K562 (cell line): ENCODE results near the gene FOXP3. TPM values are rescaled to one million over a fixed set of nuclear protein-coding genes. Genes with fewer than 3 reads are reported as not detected.

ENCODE experiments used
- ATAC-seq: fragments of 200-7000 bp; cut with Tn5 transposase; 3 replicates; pipeline ENCODE4 v1.9.1; 2020; ENCODE audit warnings: moderate library complexity
- BruUV-seq: library from RNA; stranded (reverse); fragments of 400-500 nt; replicated peaks from 2 replicates; lab custom pipeline; 2021; lab: Mats Ljungman, UMichigan
- CTCF ChIA-PET: fragments of 300-600 bp; formaldehyde crosslinking; extraction: SDS; loops from one replicate; lab custom pipeline; 2021; ENCODE audit warnings: low intra/inter-chr PET ratio; lab: Yijun Ruan, JAX
- POLR2A ChIA-PET: fragments of 300-600, 350-650 bp; sonication (Branson Sonifier 250); formaldehyde crosslinking; extraction: SDS; loops from one replicate; lab custom pipeline; 2021; ENCODE audit warnings: antibody characterized with exemption, inconsistent platforms; lab: Yijun Ruan, JAX
- DNase-seq, 4 experiments: peaks; one replicate each; pipeline versions ENCODE4 v3.0.0 to v3.0.0-alpha.2; 2011 to 2018; ENCODE audit warnings: low spot score in 3 of 4, mixed read lengths in 3 of 4; ENCODE audit errors: extremely low read depth in 1 of 4
- FAIRE-seq: peaks from 2 replicates; lab custom pipeline; 2011; peaks lifted over from hg19 to GRCh38; lab: Jason Lieb, UNC
- H2AFZ ChIP-seq: 2 replicates; pipeline ENCODE4 v1.6.0; 2011; ENCODE audit warnings: low read depth, low read length, control low read depth, inconsistent platforms
- H3K27ac ChIP-seq: fragments of 200-600 bp; 3 replicates; pipeline ENCODE4 v1.8.0; 2011; ENCODE audit warnings: low read depth, mild to moderate bottlenecking, control low read depth, inconsistent platforms, low read length, moderate library complexity, mixed read lengths; ENCODE audit errors: extremely low read depth
- H3K27me3 ChIP-seq, 2 experiments: fragments of 300-600 bp in 1 of 2; 2 replicates in 1 of 2; 3 replicates in 1 of 2; pipeline versions ENCODE4 v1.6.0 to v1.8.0; 2011; ENCODE audit warnings: inconsistent platforms in 2 of 2, low read length in 2 of 2, mild to moderate bottlenecking in 1 of 2, mixed read lengths in 1 of 2, moderate library complexity in 1 of 2; ENCODE audit not compliant: control insufficient read depth in 2 of 2, insufficient read depth in 2 of 2
- H3K36me3 ChIP-seq: fragments of 300-600 bp; 3 replicates; pipeline ENCODE4 v1.8.0; 2011; ENCODE audit warnings: mild to moderate bottlenecking, low read length, inconsistent platforms; ENCODE audit not compliant: control insufficient read depth, insufficient read depth
- H3K4me1 ChIP-seq, 2 experiments: fragments of 200-600 bp in 1 of 2; replicated peaks in 1 of 2; 2 replicates in 1 of 2; 3 replicates in 1 of 2; pipeline versions ENCODE4 v1.5.1 to v1.8.0; 2011; ENCODE audit warnings: inconsistent platforms in 2 of 2, low read length in 2 of 2, mild to moderate bottlenecking in 1 of 2, mixed read lengths in 1 of 2, moderate library complexity in 1 of 2; ENCODE audit not compliant: control insufficient read depth in 2 of 2, insufficient read depth in 2 of 2
- H3K4me2 ChIP-seq: 2 replicates; pipeline ENCODE4 v1.6.1; 2011; ENCODE audit warnings: low read length, control low read depth, inconsistent platforms, mixed read lengths; ENCODE audit not compliant: insufficient read depth
- H3K4me3 ChIP-seq: fragments of 200-600 bp; sonication (generic), shearing (Covaris generic); 2 replicates; pipeline ENCODE4 v1.5.1; 2016; ENCODE audit warnings: control low read depth, inconsistent platforms
- H3K79me2 ChIP-seq: fragments of 200-600 bp; 3 replicates; pipeline ENCODE4 v1.8.0; 2011; ENCODE audit warnings: low read length, inconsistent platforms; ENCODE audit not compliant: control insufficient read depth, insufficient read depth
- H3K9ac ChIP-seq, 2 experiments: 2 replicates each; pipeline versions ENCODE4 v1.6.0 to v1.6.1; 2011; ENCODE audit warnings: low read depth in 2 of 2, low read length in 2 of 2, control low read depth in 1 of 2, inconsistent platforms in 1 of 2, mild to moderate bottlenecking in 1 of 2, mixed read lengths in 1 of 2; ENCODE audit not compliant: insufficient read depth in 1 of 2
- H3K9me1 ChIP-seq: one replicate; pipeline ENCODE4 v1.6.0; 2011; ENCODE audit warnings: inconsistent platforms, mild to moderate bottlenecking, low read length, moderate library complexity; ENCODE audit not compliant: control insufficient read depth, insufficient read depth
- H3K9me3 ChIP-seq: replicated peaks from 2 replicates; pipeline ENCODE4 v1.5.1; 2011; ENCODE audit warnings: low read depth, low read length, inconsistent platforms; ENCODE audit not compliant: control insufficient read depth, insufficient read depth
- H4K20me1 ChIP-seq: replicated peaks from 2 replicates; pipeline ENCODE4 v1.6.1; 2011; ENCODE audit warnings: low read length, inconsistent platforms, mixed read lengths; ENCODE audit not compliant: control insufficient read depth, insufficient read depth
- BRD4 ChIP-seq: fragments of 200-600 bp; sonication (generic); IDR thresholded peaks from 2 replicates; pipeline ENCODE4 v1.6.1; 2017; ENCODE audit warnings: inconsistent platforms
- CCNT2 ChIP-seq: IDR thresholded peaks from 2 replicates; pipeline ENCODE4 v1.6.1; 2011; ENCODE audit warnings: borderline replicate concordance, low read depth, mild to moderate bottlenecking, moderate library complexity, mixed read lengths, low read length; ENCODE audit not compliant: insufficient read length; ENCODE audit errors: extremely low read depth
- CHD2 ChIP-seq: IDR thresholded peaks from 2 replicates; pipeline ENCODE4 v1.6.1; 2011; ENCODE audit warnings: low read depth, low read length
- MECOM ChIP-seq: fragments of 250-450 bp; sonication (Bioruptor Pico); IDR thresholded peaks from 2 replicates; pipeline ENCODE4 v1.8.0; 2022; ENCODE audit warnings: inconsistent platforms
- NR2C1 ChIP-seq, 2 experiments: fragments of 450-650 bp; IDR thresholded peaks; 2 replicates each; pipeline ENCODE4 v1.6.1; 2017; ENCODE audit warnings: mild to moderate bottlenecking in 2 of 2, antibody characterized with exemption in 1 of 2, inconsistent platforms in 1 of 2, missing compliant biosample characterization in 1 of 2, missing genetic modification characterization in 1 of 2
- OTX1 ChIP-seq: fragments of 450-650 bp; formaldehyde crosslinking; IDR thresholded peaks from 2 replicates; pipeline ENCODE4 v1.4.0; 2022; ENCODE audit warnings: mild to moderate bottlenecking
- SIN3A ChIP-seq, 2 experiments: fragments of 150-350 bp in 1 of 2; IDR thresholded peaks; 2 replicates each; pipeline ENCODE4 v1.6.1; 2011 to 2016; ENCODE audit warnings: borderline replicate concordance in 2 of 2, low read depth in 2 of 2, low read length in 2 of 2, mild to moderate bottlenecking in 2 of 2, moderate library complexity in 2 of 2; ENCODE audit not compliant: control insufficient read depth in 1 of 2
- TARDBP ChIP-seq: fragments of 450-650 bp; IDR thresholded peaks from 2 replicates; pipeline ENCODE4 v1.6.1; 2016
- U2AF1 ChIP-seq: fragments of 200-400 bp; formaldehyde crosslinking; optimal IDR thresholded peaks from 2 replicates; pipeline ENCODE3; 2017; ENCODE audit warnings: mild to moderate bottlenecking, low read depth, low read length, moderate library complexity
- ZNF717 ChIP-seq: fragments of 250-450 bp; sonication (Bioruptor Pico); IDR thresholded peaks from 2 replicates; pipeline ENCODE4 v1.5.0; 2021
- ZNF785 ChIP-seq: fragments of 250-450 bp; sonication (Bioruptor Pico); IDR thresholded peaks from 2 replicates; pipeline ENCODE4 v1.4.0; 2020; ENCODE audit warnings: mild to moderate bottlenecking
- WGBS: fragments of 100-300 bp; shearing (Covaris generic); methylation state at CpG from one replicate; pipeline ENCODE4 v1.1.6; 2016; ENCODE audit warnings: low coverage, mixed read lengths; ENCODE audit not compliant: insufficient coverage; ENCODE audit errors: missing lambda C conversion rate; 5-methylcytosine and 5-hydroxymethylcytosine counted together
- in situ Hi-C: fragments of 300-500 bp; cut with MboI; formaldehyde crosslinking; loops from 4 replicates; pipeline ENCODE4 v1.15.0; 2018; ENCODE audit warnings: inconsistent platforms, mixed read lengths
- intact Hi-C: fragments of 100-400 bp; cut with micrococcal nuclease; formaldehyde crosslinking; loops from 2 replicates; pipeline ENCODE4 v1.14.2; 2022
- polyA plus RNA-seq, 8 experiments: library from polyadenylated mRNA; depleted of rRNA in 4 of 8; stranded (reverse) in 5 of 8; unstranded in 3 of 8; fragments of >200 nt; fragmentation: Nextera tagmentation in 2 of 8; fragmentation: Illumina TruSeq in 1 of 8; extraction: Ambion mirVana in 2 of 8; extraction: Trizol in 1 of 8; gene quantifications; 2 replicates each; pipeline versions ENCODE4 v1.2.1 to v1.2.3, GENCODE V29; 2011 to 2014; ENCODE audit warnings: inconsistent platforms in 1 of 8, missing spikeins in 1 of 8
- total RNA-seq, 7 experiments: library from RNA; depleted of rRNA in 6 of 7; stranded (reverse); fragments of >200 nt in 6 of 7; fragmentation: Illumina TruSeq in 2 of 7; extraction: Trizol in 2 of 7; gene quantifications; 2 replicates each; pipeline versions ENCODE4 v1.2.1 to v1.2.3, GENCODE V29; 2011 to 2021; ENCODE audit warnings: low replicate concordance in 1 of 7
- TF ChIP-seq, protein P1 (sequence below): fragments of 450-650 bp; formaldehyde crosslinking; IDR thresholded peaks from 2 replicates; pipeline ENCODE4 v1.4.0; 2020; ENCODE audit warnings: mild to moderate bottlenecking
- TF ChIP-seq, protein P2 (sequence below): sonication (generic); formaldehyde crosslinking; IDR thresholded peaks from 2 replicates; pipeline ENCODE4 v1.5.0; 2020; ENCODE audit warnings: missing genetic modification reagents
- TF ChIP-seq, protein P3 (sequence below): fragments of 450-650 bp; IDR thresholded peaks from 2 replicates; pipeline ENCODE4 v1.6.1; 2016
- TF ChIP-seq, protein P4 (sequence below), 2 experiments: fragments of 450-650 bp in 1 of 2; sonication (generic) in 1 of 2; formaldehyde crosslinking in 1 of 2; IDR thresholded peaks in 1 of 2; conservative IDR thresholded peaks in 1 of 2; 2 replicates each; pipeline versions ENCODE4 v1.6.1 to v1.8.1; 2016 to 2023; ENCODE audit warnings: mild to moderate bottlenecking in 2 of 2, moderate library complexity in 2 of 2, inconsistent platforms in 1 of 2, missing genetic modification reagents in 1 of 2
- TF ChIP-seq, protein P5 (sequence below): sonication (generic); formaldehyde crosslinking; IDR thresholded peaks from 2 replicates; pipeline ENCODE4 v1.8.1; 2023; ENCODE audit warnings: mild to moderate bottlenecking, missing genetic modification reagents, moderate library complexity

The FOXP3 gene
- total and polyA plus RNA-seq, 9 of the 15 experiments (the other 6 are each of a cell fraction or from before 2014, with no cell fraction given): 0.04 to 0.24 (median 0.07) TPM; not detected in 4

DNA sequence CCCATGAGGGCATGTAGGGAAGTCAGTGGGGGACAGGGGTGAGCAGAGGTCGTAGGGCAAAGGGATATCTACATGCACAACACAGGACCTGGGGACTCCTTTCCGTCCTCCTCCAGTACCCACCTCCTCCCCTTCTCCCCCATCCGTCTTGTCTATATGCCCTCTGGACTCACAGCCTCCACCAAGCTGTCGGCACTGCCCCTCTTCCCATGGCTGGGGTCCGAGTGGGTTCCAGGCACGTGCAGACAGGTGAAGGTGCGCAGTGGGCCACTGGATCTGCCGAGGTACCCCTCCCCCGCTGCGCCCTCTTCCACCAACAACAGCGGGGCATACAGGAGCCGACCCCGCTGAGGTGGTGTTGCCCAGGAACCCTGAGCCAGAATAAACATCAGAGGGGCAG is 59.1 kb downstream of the FOXP3 start:
- no peaks in the 10 kb centered on the region for H4K20me1 ChIP-seq
- intact Hi-C loops: no loop called here
- DNase-seq (no peak), FAIRE-seq (no peak), ATAC-seq (no peak)
- no peaks in the 10 kb centered on the region for H3K9me3 ChIP-seq
- no peaks in the 10 kb centered on the region for H3K36me3 ChIP-seq
- H2AFZ ChIP-seq: no peak overlapping the region
- no peaks in the 10 kb centered on the region for H3K79me2 ChIP-seq
- no TSS peak for BruUV-seq
- H3K9me1 ChIP-seq: no peaks in the 10 kb centered on the region
- H3K9ac ChIP-seq: peak overlapping the region in 1 of 2 experiments; percentile 52; a peak in 1 of 4 replicates
- ChIA-PET CTCF (no interaction called here), POLR2A (no interaction called here)
- H3K4me3 ChIP-seq: no peak overlapping the region
- H3K4me2 ChIP-seq: no peak overlapping the region
- peaks cover 3 to 11% of the 10 kb centered on the region in 2 experiments; a peak in 4 of 5 replicates for H3K4me1 ChIP-seq
- H3K27ac ChIP-seq: no peak overlapping the region
- H3K27me3 ChIP-seq: no peaks in the 10 kb centered on the region
- WGBS: 8% methylated on average over 6 of the region's 13 CpGs
- in situ Hi-C loops: no loop called here
- TF ChIP-seq, protein P1, sequence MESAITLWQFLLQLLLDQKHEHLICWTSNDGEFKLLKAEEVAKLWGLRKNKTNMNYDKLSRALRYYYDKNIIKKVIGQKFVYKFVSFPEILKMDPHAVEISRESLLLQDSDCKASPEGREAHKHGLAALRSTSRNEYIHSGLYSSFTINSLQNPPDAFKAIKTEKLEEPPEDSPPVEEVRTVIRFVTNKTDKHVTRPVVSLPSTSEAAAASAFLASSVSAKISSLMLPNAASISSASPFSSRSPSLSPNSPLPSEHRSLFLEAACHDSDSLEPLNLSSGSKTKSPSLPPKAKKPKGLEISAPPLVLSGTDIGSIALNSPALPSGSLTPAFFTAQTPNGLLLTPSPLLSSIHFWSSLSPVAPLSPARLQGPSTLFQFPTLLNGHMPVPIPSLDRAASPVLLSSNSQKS (CRISPR knock-in tag): no peak
- no peak for TF ChIP-seq BRD4
- no peak for TF ChIP-seq CHD2
- TF ChIP-seq NR2C1 (IDR thresholded peaks at IDR 0.05): no peak
- TF ChIP-seq NR2C1 (tag; IDR thresholded peaks at IDR 0.05): no peak
- no peak for TF ChIP-seq TARDBP
- TF ChIP-seq, protein P2, sequence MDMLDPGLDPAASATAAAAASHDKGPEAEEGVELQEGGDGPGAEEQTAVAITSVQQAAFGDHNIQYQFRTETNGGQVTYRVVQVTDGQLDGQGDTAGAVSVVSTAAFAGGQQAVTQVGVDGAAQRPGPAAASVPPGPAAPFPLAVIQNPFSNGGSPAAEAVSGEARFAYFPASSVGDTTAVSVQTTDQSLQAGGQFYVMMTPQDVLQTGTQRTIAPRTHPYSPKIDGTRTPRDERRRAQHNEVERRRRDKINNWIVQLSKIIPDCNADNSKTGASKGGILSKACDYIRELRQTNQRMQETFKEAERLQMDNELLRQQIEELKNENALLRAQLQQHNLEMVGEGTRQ (CRISPR knock-in tag): no peak
- TF ChIP-seq, protein P3, sequence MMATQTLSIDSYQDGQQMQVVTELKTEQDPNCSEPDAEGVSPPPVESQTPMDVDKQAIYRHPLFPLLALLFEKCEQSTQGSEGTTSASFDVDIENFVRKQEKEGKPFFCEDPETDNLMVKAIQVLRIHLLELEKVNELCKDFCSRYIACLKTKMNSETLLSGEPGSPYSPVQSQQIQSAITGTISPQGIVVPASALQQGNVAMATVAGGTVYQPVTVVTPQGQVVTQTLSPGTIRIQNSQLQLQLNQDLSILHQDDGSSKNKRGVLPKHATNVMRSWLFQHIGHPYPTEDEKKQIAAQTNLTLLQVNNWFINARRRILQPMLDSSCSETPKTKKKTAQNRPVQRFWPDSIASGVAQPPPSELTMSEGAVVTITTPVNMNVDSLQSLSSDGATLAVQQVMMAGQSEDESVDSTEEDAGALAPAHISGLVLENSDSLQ: no peak
- no peak for TF ChIP-seq ZNF785 (CRISPR knock-in tag)
- TF ChIP-seq, protein P4, sequence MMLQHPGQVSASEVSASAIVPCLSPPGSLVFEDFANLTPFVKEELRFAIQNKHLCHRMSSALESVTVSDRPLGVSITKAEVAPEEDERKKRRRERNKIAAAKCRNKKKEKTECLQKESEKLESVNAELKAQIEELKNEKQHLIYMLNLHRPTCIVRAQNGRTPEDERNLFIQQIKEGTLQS (IDR thresholded peaks at IDR 0.05): no peak
- TF ChIP-seq, protein P4 (CRISPR knock-in tag; conservative IDR thresholded peaks at IDR 0.05): no peak
- TF ChIP-seq OTX1 (CRISPR knock-in tag): no peak
- TF ChIP-seq, protein P5, sequence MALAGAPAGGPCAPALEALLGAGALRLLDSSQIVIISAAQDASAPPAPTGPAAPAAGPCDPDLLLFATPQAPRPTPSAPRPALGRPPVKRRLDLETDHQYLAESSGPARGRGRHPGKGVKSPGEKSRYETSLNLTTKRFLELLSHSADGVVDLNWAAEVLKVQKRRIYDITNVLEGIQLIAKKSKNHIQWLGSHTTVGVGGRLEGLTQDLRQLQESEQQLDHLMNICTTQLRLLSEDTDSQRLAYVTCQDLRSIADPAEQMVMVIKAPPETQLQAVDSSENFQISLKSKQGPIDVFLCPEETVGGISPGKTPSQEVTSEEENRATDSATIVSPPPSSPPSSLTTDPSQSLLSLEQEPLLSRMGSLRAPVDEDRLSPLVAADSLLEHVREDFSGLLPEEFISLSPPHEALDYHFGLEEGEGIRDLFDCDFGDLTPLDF (CRISPR knock-in tag): no peak
- TF ChIP-seq ZNF717 (CRISPR knock-in tag): no peak
- TF ChIP-seq SIN3A (IDR thresholded peaks at IDR 0.05; ENCODE audit: borderline replicate concordance in 2 of 2, control insufficient read depth in 1 of 2, low read depth in 2 of 2, low read length in 2 of 2): no peak
- no peak for TF ChIP-seq CCNT2
- no peak for TF ChIP-seq U2AF1
- TF ChIP-seq MECOM (CRISPR knock-in tag): no peak
